GM18861 (cell line): ENCODE data around the gene TMEM234.
A peak's percentile ranks its signal among the peaks of the same experiment; 100 is the strongest.
"Not testable (repeated sequence)": the region's sequence is repeated elsewhere in the genome, so short reads cannot be mapped to it uniquely, and the experiment has no call there.

Experiments
- ATAC-seq: cut with Tn5 transposase; IDR thresholded peaks from one replicate; pipeline ENCODE4 v1.9.1; 2021; ENCODE audit not compliant: unreplicated experiment

Gene TMEM234

DNA sequence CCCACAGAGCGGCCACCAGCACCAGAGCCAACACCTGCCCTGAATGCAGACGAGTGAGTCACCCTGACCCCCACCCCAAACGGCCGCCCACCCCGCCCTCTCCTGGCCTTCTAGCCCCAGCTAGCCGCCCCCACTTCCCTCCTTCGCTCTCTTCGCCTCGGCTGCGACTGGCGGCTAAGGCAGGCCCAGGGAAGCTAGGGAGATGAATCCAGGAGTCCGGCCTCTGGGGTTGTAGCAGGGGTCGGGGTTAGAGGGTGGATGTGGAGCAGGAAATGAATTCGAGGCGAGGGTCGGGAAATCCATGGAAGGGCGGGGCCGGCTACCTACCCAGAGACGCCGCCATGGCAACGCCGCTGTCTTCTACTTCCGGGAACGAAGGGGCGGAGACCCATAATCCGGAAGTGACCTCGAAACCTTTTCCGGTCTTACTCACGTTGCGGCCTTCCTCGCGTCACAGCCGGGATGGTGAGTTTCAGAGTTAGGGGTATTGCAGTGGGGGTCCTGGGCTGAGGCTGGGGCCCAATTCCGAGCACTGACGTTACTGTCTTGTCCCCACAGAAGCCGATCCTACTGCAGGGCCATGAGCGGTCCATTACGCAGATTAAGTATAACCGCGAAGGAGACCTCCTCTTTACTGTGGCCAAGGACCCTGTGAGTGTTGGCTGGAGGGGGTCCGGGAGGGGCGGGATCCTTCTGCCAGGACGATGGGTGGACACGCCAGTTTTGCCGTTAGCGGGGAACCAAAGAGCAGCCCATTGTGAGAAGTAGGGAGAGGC, at the start of gene TMEM234, which contains the start of gene EIF3I:
TMEM234 (minus strand) TSS at position 374 of the 776 bp plus-strand sequence; CDS start at position 343, 31 bp downstream.
EIF3I (plus strand) TSS at position 428 of the 776 bp plus-strand sequence; CDS start at position 463, 35 bp downstream.
- peak; percentile 87 for ATAC-seq

DNA sequence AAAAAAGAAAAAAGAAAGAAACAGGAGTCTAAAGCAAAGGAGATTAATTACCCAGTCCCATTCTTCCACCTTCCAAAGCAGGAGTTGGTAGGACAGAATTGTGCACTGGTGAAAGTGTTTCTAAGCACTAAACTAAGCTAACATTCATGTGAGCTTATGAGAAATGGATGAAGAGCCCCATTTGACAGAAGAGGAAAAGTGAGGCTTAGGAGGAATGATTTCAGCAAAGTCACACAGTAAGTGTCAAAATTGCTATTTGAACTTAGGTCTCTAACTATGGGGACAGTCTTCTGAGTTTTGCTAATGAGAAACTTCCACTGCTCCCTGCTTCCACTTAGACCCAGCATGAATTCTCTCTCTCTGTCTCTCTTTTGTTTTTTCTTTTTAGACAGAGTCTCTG, 47.6 kb upstream of the TMEM234 start:
- no peak for ATAC-seq

DNA sequence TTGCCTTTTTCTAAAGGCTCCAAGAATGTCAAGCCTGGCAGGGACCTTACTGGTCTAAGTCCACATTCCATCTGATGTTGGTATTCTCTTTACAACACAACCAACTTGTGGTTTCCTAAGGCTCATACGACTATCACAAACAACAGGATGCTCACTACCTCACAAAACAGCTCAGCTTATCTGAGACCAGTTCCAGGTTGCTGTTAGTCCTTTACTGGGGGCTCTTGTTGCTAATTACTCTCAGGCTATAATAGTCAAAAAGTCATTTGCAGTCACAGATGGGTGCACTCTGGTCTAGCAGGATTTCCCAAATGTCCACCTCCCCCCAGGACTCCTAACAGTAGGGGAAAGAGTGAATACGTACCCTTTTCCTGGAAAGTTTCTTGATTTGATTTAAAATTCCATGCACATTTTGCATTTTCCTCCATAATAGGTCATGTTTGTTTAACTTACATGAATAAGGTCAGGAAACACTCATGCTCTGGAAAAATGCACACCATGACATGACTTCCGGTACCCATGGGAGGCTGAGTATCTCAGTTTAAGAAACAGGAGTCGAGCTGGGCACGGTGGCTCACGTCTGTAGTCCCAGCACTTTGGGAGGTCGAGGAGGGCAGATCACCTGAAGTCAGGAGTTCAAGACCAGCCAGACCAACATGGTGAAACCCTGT, 44.9 kb upstream of the TMEM234 start:
- ATAC-seq, result no peak

GRCh38 chr1:32265846-32266245, 43.7 kb upstream of the TMEM234 start:
- ATAC-seq, result no peak

DNA sequence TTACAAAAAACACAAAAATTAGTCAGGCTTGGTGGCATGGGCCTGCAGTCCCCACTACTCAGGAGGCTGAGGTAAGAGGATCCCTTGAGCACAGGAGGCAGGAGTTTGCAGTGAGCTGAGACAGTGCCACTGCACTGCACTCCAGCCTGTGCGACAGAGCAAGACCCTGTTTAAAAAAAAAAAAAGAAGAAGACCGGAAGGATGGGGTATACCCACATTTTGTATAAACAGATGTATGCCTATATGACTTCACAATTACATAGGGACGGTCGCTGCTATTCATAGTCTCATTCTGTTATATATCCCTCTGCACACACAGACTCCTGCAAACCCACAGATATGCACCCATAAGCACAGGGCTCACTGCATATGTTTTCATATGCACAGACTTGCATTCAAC, 41.6 kb upstream of the TMEM234 start:
- peak; percentile 50 for ATAC-seq

DNA sequence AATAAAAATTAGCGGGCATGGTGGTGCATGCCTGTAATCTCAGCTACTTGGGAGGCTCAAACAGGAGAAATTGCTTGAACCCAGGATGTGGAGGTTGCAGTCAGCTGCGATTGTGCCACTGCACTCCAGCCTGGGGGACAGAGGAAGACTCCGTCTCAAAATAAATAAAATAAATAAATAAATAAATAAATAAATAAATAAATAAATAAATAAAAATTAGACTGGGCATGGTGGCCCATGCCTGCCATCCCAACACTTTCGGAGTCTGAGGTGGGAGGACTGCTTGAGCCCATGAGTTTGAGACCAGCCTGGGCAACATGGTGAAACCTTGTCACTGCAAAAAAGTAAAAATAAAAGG, 41.1 kb upstream of the TMEM234 start:
- not testable (repeated sequence) for ATAC-seq

DNA sequence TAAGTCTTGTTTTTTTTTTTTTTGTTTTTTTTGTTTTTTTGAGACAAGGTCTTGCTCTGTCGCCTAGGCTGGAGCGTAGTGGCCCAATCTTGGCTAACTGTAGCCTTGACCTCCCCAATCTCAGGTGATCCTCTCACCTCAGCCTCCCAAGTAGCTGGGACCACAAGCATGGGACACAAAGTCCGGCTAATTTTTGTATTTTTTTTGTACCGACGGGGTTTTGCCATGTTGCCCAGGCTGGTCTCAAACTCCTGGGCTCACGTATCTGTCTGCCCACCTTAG, 35.0 kb upstream of the TMEM234 start:
- no peak for ATAC-seq

DNA sequence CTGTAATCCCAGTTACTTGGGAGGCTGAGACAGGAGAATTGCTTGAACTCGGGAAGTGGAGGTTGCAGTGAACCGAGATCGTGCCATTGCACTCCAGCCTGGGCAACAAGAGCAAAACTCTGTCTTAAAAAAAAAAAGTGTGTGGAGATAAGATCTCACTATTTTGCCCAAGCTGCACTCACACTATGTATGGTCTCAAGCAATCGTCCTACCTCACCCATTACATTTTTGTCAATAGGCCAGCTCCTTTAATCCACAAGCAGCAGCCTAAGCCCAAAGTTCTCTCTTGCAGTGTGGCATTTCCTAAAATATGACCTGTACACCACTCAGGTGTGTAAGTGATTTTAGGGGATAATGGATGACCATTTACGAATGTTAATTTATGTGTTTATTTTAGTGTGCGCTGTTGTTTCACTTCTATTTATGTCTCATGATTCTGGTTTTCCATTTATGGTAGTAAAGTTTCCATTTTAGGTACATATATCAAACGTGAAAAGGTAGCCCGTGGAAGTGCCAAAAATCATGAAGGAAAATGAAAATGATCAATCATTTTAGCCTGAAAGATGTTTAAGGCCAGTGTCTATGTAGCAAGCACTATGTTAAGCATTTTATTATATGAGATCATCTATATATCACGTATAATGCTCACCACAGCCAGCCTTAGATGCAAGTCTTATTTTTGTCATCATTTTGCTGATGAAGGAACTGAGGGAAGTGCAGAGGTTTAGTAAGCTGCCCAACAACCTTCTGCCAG, 34.5 kb upstream of the TMEM234 start:
- ATAC-seq, result no peak

GRCh38 chr1:32255072-32256071, 33.2 kb upstream of the TMEM234 start:
- peak; percentile 35 for ATAC-seq

GRCh38 chr1:32250893-32251716, 29.0 kb upstream of the TMEM234 start, which contains the start of gene LCK:
TSS of gene LCK (plus strand) at chr1:32251265. CDS start at chr1:32274330, 23,065 bp downstream.
- ATAC-seq, result no peak

GRCh38 chr1:32249831-32250525, 27.8 kb upstream of the TMEM234 start:
- peak; percentile 36 for ATAC-seq

- ATAC-seq, result no peak
Measured at GRCh38 chr1:32247983-32248889, 26.1 kb upstream of the TMEM234 start.

DNA sequence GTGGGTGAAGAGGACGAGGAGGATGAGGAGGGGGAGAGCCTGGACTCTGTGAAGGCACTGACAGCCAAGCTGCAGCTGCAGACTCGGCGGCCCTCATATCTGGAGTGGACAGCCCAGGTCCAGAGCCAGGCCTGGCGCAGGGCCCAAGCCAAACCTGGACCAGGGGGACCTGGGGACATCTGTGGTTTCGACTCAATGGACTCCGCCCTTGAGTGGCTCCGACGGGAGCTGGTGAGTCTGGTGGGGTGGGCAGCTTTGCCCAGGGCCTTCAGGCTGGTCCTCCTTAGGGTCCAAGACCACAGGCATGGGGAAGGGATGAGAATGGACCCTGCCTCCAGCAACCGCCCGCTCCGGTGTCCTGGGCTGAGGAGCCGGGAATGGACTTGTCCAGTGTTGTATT, 25.3 kb upstream of the TMEM234 start:
- ATAC-seq, result no peak

GRCh38 chr1:32246888-32247273, 24.7 kb upstream of the TMEM234 start, which contains the start of gene FAM167B:
TSS of gene FAM167B (plus strand) at chr1:32247222. CDS start at chr1:32247422, 200 bp downstream.
- no peak for ATAC-seq

- ATAC-seq, result no peak
Measured at GRCh38 chr1:32242341-32242851, 20.2 kb upstream of the TMEM234 start.

- ATAC-seq, result no peak
Measured at GRCh38 chr1:32241001-32241763, 19.0 kb upstream of the TMEM234 start.
